ENCODE data around the gene CTSW.

- TF ChIP-seq CTCF (IDR thresholded peaks at IDR 0.05) (no peak), EP300 (IDR thresholded peaks at IDR 0.05; ENCODE audit: low read depth) (no peak), POLR2A (IDR thresholded peaks at IDR 0.05) (no peak), POLR2AphosphoS5 (IDR thresholded peaks at IDR 0.05) (no peak)
Observed at GRCh38 chr11:65931773-65932557, 52.3 kb downstream of the CTSW start.

All from transverse colon (tissue), 4 donors.